IMR-90 (cell line): ENCODE measurements around the gene PTGS2. TPM values are rescaled to one million over a fixed set of nuclear protein-coding genes. Genes with fewer than 3 reads are reported as not detected.

ENCODE experiments used
- ATAC-seq: fragments of 200-7000 bp; cut with Tn5 transposase; 2 replicates; pipeline ENCODE4 v1.9.1; 2020; ENCODE audit warnings: low read depth, mild to moderate bottlenecking, moderate library complexity
- BruUV-seq: library from RNA; stranded (reverse); fragments of 400-500 nt; replicated peaks from 2 replicates; lab custom pipeline; 2021; lab: Mats Ljungman, UMichigan
- CTCF ChIA-PET: fragments of 300-600 bp; formaldehyde crosslinking; extraction: SDS; loops from one replicate; lab custom pipeline; 2021; ENCODE audit warnings: antibody characterized with exemption; lab: Yijun Ruan, JAX
- POLR2A ChIA-PET: fragments of 300-600 bp; sonication (Branson Sonifier 250); formaldehyde crosslinking; loops from one replicate; lab custom pipeline; 2022; ENCODE audit warnings: antibody characterized with exemption; ENCODE audit not compliant: unreplicated experiment; lab: Charles Lee
- DNase-seq: peaks from one replicate; pipeline ENCODE4 v3.0.0; 2013
- H2AFZ ChIP-seq: replicated peaks from 2 replicates; pipeline ENCODE3; 2013; ENCODE audit warnings: low read length, mild to moderate bottlenecking; ENCODE audit not compliant: poor library complexity
- H2AK5ac ChIP-seq: 2 replicates; pipeline ENCODE4 v1.6.1; 2013; ENCODE audit warnings: low read depth, low read length, inconsistent platforms
- H2AK9ac ChIP-seq: replicated peaks from 2 replicates; pipeline ENCODE3; 2013; ENCODE audit warnings: mild to moderate bottlenecking, low read depth, low read length, moderate library complexity; ENCODE audit not compliant: poor library complexity
- H2BK120ac ChIP-seq: 2 replicates; pipeline ENCODE4 v1.6.1; 2013; ENCODE audit warnings: low read depth, low read length, inconsistent platforms
- H2BK15ac ChIP-seq: 3 replicates; pipeline ENCODE4 v1.6.1; 2013; ENCODE audit warnings: low read depth, low read length, inconsistent platforms
- H2BK20ac ChIP-seq: 2 replicates; pipeline ENCODE4 v1.6.1; 2013; ENCODE audit warnings: low read depth, mild to moderate bottlenecking, inconsistent platforms, low read length, moderate library complexity
- H2BK5ac ChIP-seq: 2 replicates; pipeline ENCODE4 v1.6.1; 2013; ENCODE audit warnings: mild to moderate bottlenecking, low read depth, low read length, inconsistent platforms; ENCODE audit not compliant: poor library complexity, severe bottlenecking
- H3K14ac ChIP-seq: replicated peaks from 2 replicates; pipeline ENCODE4 v1.6.1; 2013; ENCODE audit warnings: low read depth, low read length, inconsistent platforms
- H3K18ac ChIP-seq: 2 replicates; pipeline ENCODE4 v1.6.1; 2013; ENCODE audit warnings: low read depth, low read length, control low read depth
- H3K23ac ChIP-seq: 2 replicates; pipeline ENCODE4 v1.6.1; 2013; ENCODE audit warnings: low read depth, low read length, inconsistent platforms
- H3K27ac ChIP-seq: 2 replicates; pipeline ENCODE4 v1.5.1; 2013; ENCODE audit warnings: mild to moderate bottlenecking, control low read depth, low read length; ENCODE audit not compliant: insufficient read depth
- H3K27me3 ChIP-seq: 2 replicates; pipeline ENCODE4 v1.6.1; 2013; ENCODE audit warnings: low read length; ENCODE audit not compliant: control insufficient read depth, insufficient read depth
- H3K36me3 ChIP-seq: 2 replicates; pipeline ENCODE4 v1.6.1; 2013; ENCODE audit warnings: low read length, mixed read lengths; ENCODE audit not compliant: control insufficient read depth, insufficient read depth
- H3K4ac ChIP-seq: 2 replicates; pipeline ENCODE4 v1.6.1; 2013; ENCODE audit warnings: low read depth, low read length, inconsistent platforms
- H3K4me1 ChIP-seq: 2 replicates; pipeline ENCODE4 v1.6.1; 2013; ENCODE audit warnings: low read length, mixed read lengths; ENCODE audit not compliant: control insufficient read depth, insufficient read depth
- H3K4me2 ChIP-seq: 2 replicates; pipeline ENCODE4 v1.6.1; 2013; ENCODE audit warnings: low read depth, mild to moderate bottlenecking, control low read depth, low read length, moderate library complexity
- H3K4me3 ChIP-seq: 2 replicates; pipeline ENCODE4 v1.5.1; 2013; ENCODE audit warnings: low read depth, mild to moderate bottlenecking, control low read depth, low read length, moderate library complexity; ENCODE audit not compliant: insufficient read depth
- H3K56ac ChIP-seq: 2 replicates; pipeline ENCODE4 v1.6.1; 2013; ENCODE audit warnings: low read length, inconsistent platforms; ENCODE audit not compliant: insufficient read depth; ENCODE audit errors: extremely low read depth
- H3K79me1 ChIP-seq, 2 experiments: 2 replicates each; pipeline ENCODE4 v1.6.1; 2013; ENCODE audit warnings: low read length in 2 of 2, inconsistent platforms in 1 of 2, low read depth in 1 of 2
- H3K9ac ChIP-seq: 2 replicates; pipeline ENCODE4 v1.6.1; 2013; ENCODE audit warnings: low read depth, low read length, control low read depth
- H3K9me1 ChIP-seq: 2 replicates; pipeline ENCODE4 v1.6.1; 2013; ENCODE audit warnings: low read length, inconsistent platforms; ENCODE audit not compliant: insufficient read depth
- H3K9me3 ChIP-seq: 2 replicates; pipeline ENCODE4 v1.6.1; 2013; ENCODE audit warnings: low read length; ENCODE audit not compliant: control insufficient read depth, insufficient read depth
- H4K20me1 ChIP-seq: 2 replicates; pipeline ENCODE4 v1.6.1; 2013; ENCODE audit warnings: low read length, inconsistent platforms; ENCODE audit not compliant: insufficient read depth
- H4K5ac ChIP-seq: 2 replicates; pipeline ENCODE4 v1.6.1; 2013; ENCODE audit warnings: mild to moderate bottlenecking, low read depth, low read length, control low read depth
- H4K8ac ChIP-seq, 2 experiments: 2 replicates each; pipeline ENCODE4 v1.6.1; 2013; ENCODE audit warnings: low read depth in 2 of 2, low read length in 2 of 2, control low read depth in 1 of 2, inconsistent platforms in 1 of 2
- H4K91ac ChIP-seq: 2 replicates; pipeline ENCODE4 v1.6.1; 2013; ENCODE audit warnings: low read depth, low read length, inconsistent platforms; ENCODE audit not compliant: insufficient read depth
- BHLHE40 ChIP-seq: fragments of 150-350 bp; IDR thresholded peaks from 2 replicates; pipeline ENCODE4 v1.6.1; 2016; ENCODE audit warnings: mild to moderate bottlenecking, low read depth, low read length
- CEBPB ChIP-seq: IDR thresholded peaks from 2 replicates; pipeline ENCODE4 v1.6.1; 2012; ENCODE audit warnings: low read depth, low read length, improper control_type of control experiment
- CTCF ChIP-seq: conservative IDR thresholded peaks from 2 replicates; pipeline ENCODE4 v1.5.1; 2012; ENCODE audit warnings: mild to moderate bottlenecking, low read depth, low read length, improper control_type of control experiment
- ELK1 ChIP-seq: fragments of 150-350 bp; IDR thresholded peaks from 2 replicates; pipeline ENCODE4 v1.6.1; 2016; ENCODE audit warnings: low read depth, mild to moderate bottlenecking, low read length, moderate library complexity, borderline replicate concordance
- MAZ ChIP-seq: IDR thresholded peaks from 2 replicates; pipeline ENCODE4 v1.6.1; 2012; ENCODE audit warnings: low read depth, mild to moderate bottlenecking, low read length, improper control_type of control experiment, moderate library complexity, borderline replicate concordance
- POLR2A ChIP-seq: IDR thresholded peaks from 2 replicates; pipeline ENCODE4 v1.6.1; 2012; ENCODE audit warnings: mild to moderate bottlenecking, low read depth, low read length
- RFX5 ChIP-seq: IDR thresholded peaks from 2 replicates; pipeline ENCODE4 v1.8.0; 2012; ENCODE audit warnings: low read depth, mild to moderate bottlenecking, low read length, moderate library complexity
- WGBS, 2 experiments: methylation state at CpG; one replicate each; pipeline versions ENCODE4 v1.1.5 to v1.1.7; 2013; ENCODE audit warnings: missing lambda C conversion rate in 2 of 2; ENCODE audit not compliant: insufficient read length in 1 of 2; ENCODE audit errors: extremely low coverage in 2 of 2; 5-methylcytosine and 5-hydroxymethylcytosine counted together
- dilution Hi-C: fragments of 300-500 bp; cut with HindIII; formaldehyde crosslinking; loops from one replicate; pipeline ENCODE4 v1.14.3; 2018; ENCODE audit warnings: low sequenced_read_pairs; ENCODE audit not compliant: unreplicated experiment
- in situ Hi-C: fragments of 300-500 bp; cut with MboI; formaldehyde crosslinking; loops from 3 replicates; pipeline ENCODE4 v1.14.3; 2019; ENCODE audit warnings: low sequenced_read_pairs, inconsistent platforms, mixed read lengths
- intact Hi-C: fragments of 100-400 bp; cut with micrococcal nuclease; formaldehyde crosslinking; loops from 2 replicates; pipeline ENCODE4 v1.10.0; 2022
- polyA plus RNA-seq, 3 experiments: library from polyadenylated mRNA; depleted of rRNA; stranded (reverse); fragments of >200 nt; gene quantifications; 2 replicates each; pipeline ENCODE4 v1.2.3, GENCODE V29; 2012; ENCODE audit warnings: low replicate concordance in 1 of 3
- total RNA-seq: library from RNA; depleted of rRNA; stranded (reverse); fragments of >200 nt; gene quantifications from 2 replicates; pipeline ENCODE4 v1.2.3, GENCODE V29; 2012

Gene PTGS2
- total and polyA plus RNA-seq, 2 of the 4 experiments (the other 2 are of a cell fraction) = 3.4 to 4.8 TPM

- POLR2A ChIA-PET = no interaction called here
- no peak overlapping the region for H4K91ac ChIP-seq
- DNase-seq (peak; percentile 62), ATAC-seq (no peak)
- no peaks in the 10 kb centered on the region for H3K4me1 ChIP-seq
- H2AK9ac ChIP-seq = no peak overlapping the region
- H3K14ac ChIP-seq = no peak overlapping the region
- CTCF ChIA-PET = no interaction called here
- no peak overlapping the region for H2BK20ac ChIP-seq
- H3K9ac ChIP-seq = no peak overlapping the region
- no peak overlapping the region for H3K4ac ChIP-seq
- H3K4me3 ChIP-seq = no peak overlapping the region
- no TSS peak for BruUV-seq
- H2BK120ac ChIP-seq = no peak overlapping the region
- no peak overlapping the region for H3K27ac ChIP-seq
- H4K8ac ChIP-seq = no peak overlapping the region
- H4K5ac ChIP-seq = no peak overlapping the region
- no peak for TF ChIP-seq ELK1
- TF ChIP-seq MAZ = no peak
- TF ChIP-seq CEBPB = peak; percentile 77; the same call in 1 of the 2 replicates
- no peak for TF ChIP-seq BHLHE40
- no peak for TF ChIP-seq RFX5
- no peak for TF ChIP-seq POLR2A
- no peak for TF ChIP-seq CTCF
- H3K9me1 ChIP-seq = no peaks in the 10 kb centered on the region; the same call in 1 of the 2 replicates
- H2BK15ac ChIP-seq = no peak overlapping the region
- H3K4me2 ChIP-seq = no peak overlapping the region
- H3K23ac ChIP-seq = no peak overlapping the region
- H2AK5ac ChIP-seq = no peak overlapping the region
- no peak overlapping the region for H3K56ac ChIP-seq
- no CpG with 5 or more reads among the region's 2 CpGs for WGBS, 2 experiments
- in situ Hi-C loops = no loop called here
- H2BK5ac ChIP-seq = no peak overlapping the region
- intact Hi-C loops = no loop called here
- H2AFZ ChIP-seq = no peak overlapping the region
- H3K18ac ChIP-seq = no peak overlapping the region
- H3K9me3 ChIP-seq = no peaks in the 10 kb centered on the region
- H4K20me1 ChIP-seq = no peaks in the 10 kb centered on the region
- H3K36me3 ChIP-seq = no peaks in the 10 kb centered on the region
- H3K27me3 ChIP-seq = no peaks in the 10 kb centered on the region
- H3K79me1 ChIP-seq = no peaks in the 10 kb centered on the region
- dilution Hi-C loops = no loop called here
Observed at GRCh38 chr1:186708694-186709097, 28.5 kb upstream of the PTGS2 start.
